GM21526 (cell line): ENCODE measurements around the gene NNAT.
"Not testable (repeated sequence)": the region's sequence is repeated elsewhere in the genome, so short reads cannot be mapped to it uniquely, and the experiment has no call there.

Experiments
- ATAC-seq: cut with Tn5 transposase; IDR thresholded peaks from one replicate; pipeline ENCODE4 v1.9.1; 2021; ENCODE audit warnings: moderate library complexity; ENCODE audit not compliant: unreplicated experiment, low FRiP score

The NNAT gene

DNA sequence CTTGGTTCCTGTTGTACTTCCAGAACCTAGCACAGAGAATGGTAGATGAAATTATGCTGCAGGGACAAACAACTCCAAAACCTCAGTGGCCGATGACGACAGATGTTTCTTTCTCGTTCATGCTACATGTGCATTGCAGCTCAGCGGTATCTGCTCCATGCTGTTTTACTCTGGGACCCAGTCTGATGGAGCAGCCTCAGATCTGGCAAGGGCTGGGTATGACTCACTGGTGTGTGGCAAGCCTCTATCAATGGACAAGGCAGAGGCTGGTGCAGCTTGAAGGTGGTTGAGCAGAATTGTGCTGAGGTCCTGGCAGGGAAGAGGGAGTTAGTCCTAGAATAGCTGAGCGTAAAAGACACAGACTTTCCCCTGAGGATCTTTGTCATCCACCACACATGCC is 17.0 kb downstream of the NNAT start:
- ATAC-seq: no peak

DNA sequence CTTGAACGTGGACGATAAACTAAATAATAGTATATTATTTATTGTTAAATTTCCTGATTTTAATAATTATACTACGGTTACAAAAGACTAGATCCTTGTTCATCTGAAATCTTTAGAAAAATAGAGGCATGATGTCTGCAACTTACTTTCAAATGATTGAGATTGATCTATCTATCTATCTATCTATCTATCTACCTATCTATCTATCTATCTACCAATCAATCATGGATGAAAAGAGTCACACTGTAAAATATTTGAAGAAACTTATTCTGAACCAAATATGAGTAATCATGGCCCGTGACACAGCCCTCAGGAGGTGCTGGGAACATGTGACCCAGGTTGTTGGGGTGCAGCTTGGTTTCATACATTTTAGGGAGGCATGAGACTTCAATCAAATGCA is 18.4 kb downstream of the NNAT start:
- ATAC-seq: no peak

DNA sequence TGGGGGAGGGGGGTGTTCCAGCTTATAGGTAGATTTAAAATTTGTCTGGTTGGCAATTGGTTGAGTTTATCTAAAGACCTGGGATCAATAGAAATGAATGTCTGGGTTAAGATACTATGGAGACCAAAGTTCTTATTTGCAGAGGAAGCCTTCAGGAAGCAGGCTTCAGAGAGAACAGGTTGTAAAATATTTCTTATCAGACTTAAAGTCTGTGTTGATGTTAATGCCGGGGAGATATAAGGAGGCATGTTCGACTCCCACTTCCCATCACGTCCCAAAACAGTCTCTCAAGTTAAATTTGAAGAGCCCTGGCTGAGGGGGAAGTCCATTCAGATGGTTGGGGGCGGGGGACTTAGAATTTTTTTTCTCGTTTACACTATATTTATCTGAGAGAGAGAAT is 19.0 kb downstream of the NNAT start:
- ATAC-seq: no peak

DNA sequence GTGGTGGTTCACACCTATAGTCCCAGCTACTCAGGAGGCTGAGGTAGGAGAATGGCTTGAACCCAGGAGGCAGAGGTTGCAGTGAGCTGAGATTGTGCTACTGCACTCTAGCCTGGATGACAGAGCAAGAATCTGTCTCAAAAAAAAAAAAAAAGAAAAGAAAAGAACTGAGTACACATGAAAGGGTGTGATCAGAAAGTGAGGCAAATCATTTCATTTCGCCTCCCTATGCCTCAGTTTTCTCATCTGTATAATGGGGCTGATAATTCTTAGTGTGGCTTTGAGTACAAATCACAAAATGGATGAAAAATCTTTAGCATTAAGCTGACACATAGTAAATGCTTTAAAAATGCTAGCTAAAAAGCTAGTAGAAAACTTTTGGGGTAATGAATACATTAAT is 19.8 kb downstream of the NNAT start:
- ATAC-seq: not testable (repeated sequence)

DNA sequence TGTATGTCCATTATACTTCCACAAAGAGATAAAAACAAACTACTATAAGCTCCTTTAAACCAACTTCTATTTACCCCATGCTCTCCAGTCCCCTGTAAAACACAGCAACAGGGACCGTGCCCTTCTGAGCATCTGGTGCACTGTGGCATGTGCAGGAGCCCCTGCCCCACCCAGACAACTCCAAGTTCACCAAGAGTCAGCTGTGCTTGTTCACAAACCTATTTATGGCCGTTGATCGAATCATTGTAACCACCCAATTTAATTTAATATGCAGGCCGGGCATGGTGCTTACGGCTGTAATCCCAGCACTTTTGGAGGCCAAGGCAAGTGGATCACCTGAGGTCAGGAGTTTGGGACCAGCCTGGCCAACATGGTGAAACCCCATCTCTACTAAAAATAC is 20.3 kb downstream of the NNAT start:
- no peak for ATAC-seq

DNA sequence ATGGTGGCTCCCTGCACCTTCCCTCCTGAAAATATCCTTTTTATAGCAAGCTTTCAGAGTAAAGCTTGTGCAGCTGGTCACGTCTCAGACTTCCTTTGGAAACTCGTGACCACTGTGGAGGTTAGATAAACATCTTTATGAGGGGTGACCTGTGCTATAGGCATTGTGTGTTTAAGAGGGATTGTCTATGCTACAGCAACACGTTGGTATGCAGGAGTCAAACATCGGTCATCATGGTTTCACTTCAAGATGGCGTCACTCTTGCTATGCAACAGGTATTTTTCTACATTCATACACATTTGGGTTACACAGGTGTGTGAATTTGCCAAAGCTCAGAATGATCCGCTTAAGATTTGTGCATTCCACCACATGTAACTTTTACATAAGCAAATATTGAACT is 21.2 kb downstream of the NNAT start:
- no peak for ATAC-seq

DNA sequence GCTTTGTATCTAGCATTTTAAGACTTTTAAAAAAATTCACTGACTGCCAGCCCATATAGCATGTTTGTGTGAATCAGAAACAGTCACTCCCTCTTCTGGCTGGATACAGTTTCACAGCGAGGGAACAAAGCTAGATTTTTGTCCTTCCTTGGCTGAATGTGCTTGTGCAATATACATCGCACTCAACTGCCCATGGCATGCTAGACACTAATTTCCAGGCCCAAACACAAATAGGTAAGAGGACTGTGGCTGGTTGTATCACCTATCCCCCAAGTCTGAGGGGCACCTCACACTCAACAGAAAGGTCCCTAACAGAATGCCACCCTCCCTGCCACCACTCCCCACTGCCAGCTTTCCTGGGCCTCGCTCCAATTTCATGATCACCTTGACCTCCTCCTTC is 22.8 kb downstream of the NNAT start:
- ATAC-seq: no peak

DNA sequence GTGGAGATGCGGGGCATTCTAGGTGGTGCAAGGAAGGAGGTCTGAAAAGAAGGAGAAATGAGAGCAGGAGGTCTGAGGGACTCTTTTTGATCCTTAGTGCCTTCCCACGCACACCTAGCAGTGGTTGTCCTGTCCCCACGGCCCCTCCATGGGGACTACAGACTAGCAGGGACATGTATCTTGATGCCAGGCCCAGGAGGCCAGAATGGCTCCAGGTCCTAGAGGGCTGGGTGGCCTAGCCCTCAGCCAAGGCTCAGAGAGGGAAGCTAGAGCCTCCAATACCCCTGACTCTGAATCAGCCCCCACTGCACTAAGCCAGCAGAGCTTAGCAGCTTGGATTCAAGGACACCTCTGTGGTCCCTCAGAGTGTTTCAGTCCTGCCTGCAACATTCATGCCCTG is 23.3 kb downstream of the NNAT start:
- no peak for ATAC-seq

DNA sequence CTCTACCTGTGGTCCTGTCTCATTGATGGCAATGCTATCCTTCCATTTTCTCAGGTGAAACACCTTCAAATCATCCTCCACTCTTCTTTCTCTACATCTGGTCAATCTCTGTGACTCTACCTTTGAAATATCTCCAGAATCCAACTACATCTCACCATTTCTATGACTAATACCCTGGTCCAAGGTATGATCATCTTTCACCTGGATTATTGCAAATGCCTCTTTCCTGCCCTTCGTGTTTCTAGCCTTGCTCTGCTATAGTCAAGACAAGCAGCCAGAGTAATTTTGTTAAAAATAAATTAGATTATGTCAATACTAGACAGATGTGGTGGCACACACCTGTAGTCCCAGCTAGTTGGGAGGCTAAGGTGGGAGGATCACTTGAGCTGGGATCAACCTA is 24.5 kb downstream of the NNAT start:
- no peak for ATAC-seq

DNA sequence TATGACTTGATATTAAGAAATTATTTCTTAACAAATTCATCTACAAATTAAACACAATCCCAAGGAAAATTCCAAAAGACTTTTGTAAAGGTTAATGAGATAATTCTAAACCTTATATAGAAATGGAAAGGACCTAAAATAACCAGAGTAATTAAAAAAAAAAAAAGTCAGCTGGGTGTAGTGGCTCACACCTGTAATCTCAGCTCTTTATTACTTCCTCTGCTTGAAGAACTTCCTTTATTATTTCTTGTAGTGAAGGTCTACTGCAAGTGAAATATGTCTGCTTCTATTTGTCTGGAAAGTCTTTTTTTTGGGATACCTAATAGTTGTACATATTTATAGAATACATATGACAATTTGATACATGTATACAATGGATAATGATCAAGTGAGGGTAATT is 26.9 kb downstream of the NNAT start:
- ATAC-seq: no peak

DNA sequence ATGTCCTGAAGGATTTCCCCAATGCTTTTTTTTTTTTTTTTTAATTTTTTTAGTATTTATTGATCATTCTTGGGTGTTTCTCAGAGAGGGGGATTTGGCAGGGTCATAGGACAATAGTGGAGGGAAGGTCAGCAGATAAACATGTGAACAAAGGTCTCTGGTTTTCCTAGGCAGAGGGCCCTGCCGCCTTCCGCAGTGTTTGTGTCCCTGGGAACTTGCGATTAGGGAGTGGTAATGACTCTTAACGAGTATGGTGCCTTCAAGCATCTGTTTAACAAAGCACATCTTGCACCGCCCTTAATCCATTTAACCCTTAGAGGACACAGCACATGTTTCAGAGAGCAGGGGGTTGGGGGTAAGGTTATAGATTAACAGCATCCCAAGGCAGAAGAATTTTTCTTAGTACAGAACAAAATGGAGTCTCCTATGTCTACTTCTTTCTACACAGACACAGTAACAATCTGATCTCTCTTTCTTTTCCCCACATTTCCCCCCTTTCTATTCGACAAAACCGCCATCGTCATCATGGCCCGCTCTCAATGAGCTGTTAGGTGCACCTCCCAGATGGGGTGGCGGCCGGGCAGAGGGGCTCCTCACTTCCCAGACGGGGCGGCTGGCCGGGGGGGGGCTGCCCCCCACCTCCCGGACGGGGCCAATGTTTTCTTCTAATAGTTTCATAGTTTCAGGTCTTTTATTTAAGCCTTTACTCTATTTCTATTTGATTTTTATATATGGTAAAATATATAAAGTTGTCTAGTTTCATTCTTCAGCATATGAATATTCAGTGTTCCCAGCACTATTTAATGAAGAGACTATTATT is 29.3 kb downstream of the NNAT start:
- ATAC-seq: not testable (repeated sequence)

DNA sequence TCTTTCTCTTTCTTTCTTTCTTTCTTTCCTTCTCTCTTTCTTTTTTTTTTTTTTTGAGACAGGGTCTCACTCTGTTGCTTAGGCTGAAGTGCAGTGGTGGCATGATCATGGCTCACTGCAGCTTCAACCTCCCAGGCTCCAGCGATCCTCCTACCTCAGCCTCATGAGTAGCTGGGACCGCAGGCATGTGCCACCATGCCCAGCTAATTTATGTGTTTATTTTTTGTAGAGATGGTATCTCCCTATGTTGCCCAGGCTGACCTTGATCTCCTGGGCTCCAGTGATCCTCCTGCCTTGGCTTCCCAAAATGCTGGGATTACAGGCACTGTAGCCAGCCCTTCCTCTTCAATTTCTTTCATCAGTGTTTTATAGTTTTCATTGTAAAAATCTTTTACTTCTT is 30.6 kb downstream of the NNAT start:
- not testable (repeated sequence) for ATAC-seq

DNA sequence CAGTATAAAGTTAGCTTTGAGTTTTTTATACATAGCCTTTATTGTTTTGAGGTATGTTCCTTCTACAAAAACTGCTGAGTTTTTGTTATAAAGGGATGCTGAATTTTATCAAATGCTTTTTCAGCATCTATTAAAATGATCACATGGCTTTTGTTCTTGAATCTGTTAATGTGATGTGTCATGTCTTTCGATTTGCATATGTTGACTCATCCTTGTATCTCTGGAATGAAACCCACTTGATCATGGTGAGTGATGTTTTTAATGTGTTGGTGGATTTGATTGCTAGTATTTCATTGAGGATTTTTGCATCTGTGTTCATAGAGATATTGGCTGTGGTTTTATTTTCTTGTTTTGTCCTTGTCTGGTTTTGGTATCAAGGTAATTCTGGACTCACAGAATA is 31.4 kb downstream of the NNAT start:
- no peak for ATAC-seq

DNA sequence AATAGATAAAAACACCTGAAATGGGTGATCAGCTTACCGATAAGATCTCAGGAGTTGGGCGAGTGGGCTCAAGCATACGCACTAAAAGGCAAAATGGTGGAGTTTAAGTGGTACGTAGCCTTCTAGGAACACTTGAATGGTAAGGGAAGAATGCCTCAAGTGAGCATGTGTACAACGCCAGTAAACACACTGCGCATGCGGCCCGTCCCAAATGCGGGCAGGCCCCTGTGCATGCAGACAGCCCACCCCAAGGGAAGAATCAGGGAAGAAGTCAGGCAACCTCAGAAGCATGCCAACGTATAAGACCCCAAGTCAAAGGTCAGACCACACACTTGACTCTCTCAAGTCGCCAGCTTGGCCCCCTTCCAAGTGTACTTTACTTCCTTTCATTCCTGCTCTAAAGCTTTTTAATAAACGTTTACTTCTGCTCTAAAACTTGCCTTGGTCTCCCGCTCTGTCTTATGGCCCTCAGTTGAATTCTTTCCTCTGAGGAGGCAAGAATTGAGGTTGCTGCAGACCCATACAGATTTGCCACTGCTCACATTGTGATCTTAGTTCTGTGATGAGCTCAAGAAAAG is 33.8 kb downstream of the NNAT start:
- ATAC-seq: not testable (repeated sequence)

DNA sequence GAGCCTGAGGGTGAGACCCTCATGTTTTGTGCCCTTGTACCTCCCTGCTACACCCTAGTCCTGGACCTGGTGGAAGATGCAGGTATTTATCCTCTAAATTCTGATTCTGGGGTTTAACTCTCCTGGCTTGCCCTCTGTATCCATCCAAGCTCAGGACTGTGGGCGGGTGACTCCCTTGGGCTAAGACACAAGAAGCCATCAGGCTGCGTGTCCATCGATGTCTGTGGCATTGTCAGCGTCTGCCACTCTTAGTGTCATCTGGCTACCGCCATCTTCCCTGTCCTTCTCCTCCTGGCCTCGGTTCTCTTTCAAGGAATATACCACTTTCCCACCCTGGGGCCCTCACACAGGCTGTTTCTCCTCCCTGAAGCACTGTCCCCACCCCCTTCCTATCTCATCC is 35.5 kb downstream of the NNAT start:
- ATAC-seq: no peak

DNA sequence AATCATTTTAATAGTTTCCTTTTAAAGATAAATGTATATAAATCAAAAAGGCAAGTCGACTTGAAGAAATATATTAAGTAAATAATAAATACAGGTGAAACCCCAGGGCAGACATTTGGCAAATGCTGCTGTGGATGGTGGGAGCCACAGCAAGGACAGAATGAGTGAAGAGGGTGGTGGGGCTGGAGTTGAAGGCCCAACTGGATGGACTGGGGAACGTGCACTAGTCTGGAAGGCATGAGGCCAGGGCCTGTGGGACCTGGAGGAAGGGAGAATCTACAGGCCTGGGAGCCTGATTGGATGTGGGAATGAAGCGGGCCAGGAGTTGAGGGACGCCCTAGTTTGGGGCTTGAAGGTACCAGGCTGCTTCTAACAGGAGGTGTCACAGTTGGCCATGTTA is 37.3 kb downstream of the NNAT start:
- ATAC-seq: no peak

DNA sequence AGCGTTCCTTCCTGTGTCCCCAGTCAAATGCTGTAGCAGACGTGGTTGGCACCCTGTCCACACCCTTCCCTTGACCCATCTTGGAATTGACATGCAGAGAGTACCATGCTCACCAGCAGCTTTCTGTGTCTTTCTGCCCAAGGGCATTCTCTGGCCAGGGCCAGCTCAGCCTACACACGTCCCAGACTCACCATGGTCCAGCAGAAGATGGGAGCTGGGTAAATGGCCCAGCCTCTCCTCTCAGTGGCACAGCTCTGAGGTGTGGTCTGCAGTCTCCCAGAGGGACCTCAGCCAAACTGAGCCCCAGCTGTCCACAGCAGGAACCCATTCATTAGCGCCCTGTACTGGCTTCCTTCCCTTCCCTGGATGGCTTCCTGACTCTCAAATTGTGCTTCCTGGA is 37.7 kb downstream of the NNAT start:
- ATAC-seq: no peak

DNA sequence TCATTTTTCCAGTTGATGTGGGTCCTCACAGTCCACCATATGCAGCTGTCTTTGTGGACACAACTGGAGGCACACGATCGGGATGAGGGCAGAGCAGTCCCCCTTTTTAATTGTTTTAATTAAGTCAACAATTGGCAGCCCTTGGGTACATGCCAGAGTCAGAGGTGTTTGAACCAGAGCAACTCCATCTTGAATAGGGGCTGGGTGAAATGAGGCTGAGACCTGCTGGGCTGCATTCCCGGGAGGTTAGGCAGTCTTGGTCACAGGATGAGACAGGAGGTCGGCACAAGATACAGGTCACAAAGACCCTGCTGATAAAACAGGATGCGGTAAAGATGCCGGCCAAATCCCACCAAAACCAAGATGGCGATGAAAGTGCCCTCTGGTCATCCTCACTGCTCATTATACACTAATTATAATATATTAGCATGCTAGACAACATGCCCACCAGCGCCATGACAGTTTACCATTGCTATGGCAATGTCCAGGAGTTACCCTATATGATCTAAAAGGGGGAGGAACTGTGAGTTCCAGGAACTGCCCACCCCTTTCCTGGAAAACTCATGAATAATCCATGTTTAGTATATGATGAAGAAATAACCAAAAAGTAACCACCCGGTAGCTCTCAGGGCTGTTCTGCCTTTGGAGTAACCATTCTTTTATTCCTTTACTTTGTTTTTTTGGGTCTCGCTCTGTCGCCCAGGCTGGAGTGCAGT is 38.4 kb downstream of the NNAT start:
- ATAC-seq: no peak

DNA sequence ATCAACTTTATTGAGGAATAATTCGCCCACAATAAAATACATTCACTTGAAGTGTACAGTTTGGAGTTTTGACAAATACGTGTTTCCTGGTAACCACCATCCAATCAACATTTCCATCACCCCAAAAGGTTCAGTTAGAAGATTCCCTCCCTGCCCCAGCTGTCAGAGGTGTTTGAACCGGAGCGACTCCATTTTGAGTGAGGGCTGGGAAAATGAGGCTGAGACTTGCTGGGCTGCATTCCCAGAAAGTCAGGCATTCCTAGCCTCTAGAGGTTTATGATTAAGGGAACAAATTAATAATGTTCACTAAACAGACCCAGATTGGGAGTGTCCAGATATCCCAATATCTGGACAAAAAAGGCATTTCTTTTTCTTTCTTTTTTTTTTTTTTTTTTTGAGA is 39.6 kb downstream of the NNAT start:
- ATAC-seq: no peak

DNA sequence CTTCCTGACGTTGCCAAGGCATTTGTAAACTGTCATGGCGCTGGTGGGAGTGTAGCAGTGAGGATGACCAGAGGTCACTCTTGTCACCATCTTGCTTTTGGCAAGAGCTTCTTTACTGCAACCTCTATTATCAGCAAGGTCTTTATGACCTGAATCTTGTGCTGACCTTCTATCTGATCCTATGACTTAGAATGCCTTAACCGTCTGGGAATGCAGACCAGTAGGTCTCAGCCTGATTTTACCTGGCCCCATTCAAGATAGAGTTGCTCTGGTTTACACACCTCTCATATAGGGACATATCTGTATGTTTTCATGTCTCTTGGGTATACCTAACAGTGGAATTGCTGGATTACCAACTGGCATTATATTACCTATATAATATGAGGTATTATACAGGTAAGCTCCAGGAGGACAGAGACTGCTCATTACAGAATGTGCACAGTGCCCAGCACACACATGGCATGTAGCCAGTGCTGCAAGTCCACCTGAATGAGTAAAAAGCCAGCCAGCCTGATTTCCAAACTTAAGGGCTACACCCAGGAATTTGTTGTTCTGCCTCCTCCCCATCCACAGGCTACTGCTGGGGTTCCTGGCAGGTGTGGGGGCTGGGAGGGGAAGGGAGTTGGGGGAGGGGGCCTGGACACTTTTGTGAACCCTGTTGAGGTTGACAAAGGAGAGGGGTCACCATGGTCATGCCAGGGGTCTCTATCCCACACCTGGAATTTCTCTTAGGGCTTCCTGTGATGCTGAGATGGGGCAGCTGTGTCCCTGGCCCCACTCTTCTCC is 41.8 kb downstream of the NNAT start:
- no peak for ATAC-seq

DNA sequence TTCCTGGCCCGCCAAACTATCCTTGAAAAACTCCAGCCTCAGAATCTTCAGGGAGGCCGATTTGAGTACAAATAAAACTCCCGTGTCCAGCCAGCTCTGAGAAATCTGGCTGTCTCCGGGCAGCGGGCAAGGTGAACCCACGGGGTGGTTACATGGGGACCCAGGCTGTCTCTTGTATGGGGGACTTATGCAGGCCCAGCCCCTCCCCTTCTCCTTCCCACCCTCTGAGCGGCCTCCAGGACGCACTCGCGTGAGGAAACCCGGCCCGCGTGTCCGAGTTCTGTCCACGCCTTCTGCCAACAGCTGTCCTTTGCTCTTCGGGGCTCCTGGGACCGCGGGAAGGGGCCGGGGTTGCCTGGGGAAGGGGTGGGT is 43.0 kb downstream of the NNAT start:
- no peak for ATAC-seq
